GM18519 (cell line): ENCODE data around the gene ANKRD30B.
"Not testable (repeated sequence)": the region's sequence is repeated elsewhere in the genome, so short reads cannot be mapped to it uniquely, and the experiment has no call there.

Experiments
- ATAC-seq: cut with Tn5 transposase; IDR thresholded peaks from one replicate; pipeline ENCODE4 v1.9.1; 2021; ENCODE audit warnings: mild to moderate bottlenecking, moderate library complexity; ENCODE audit not compliant: unreplicated experiment, low FRiP score

ANKRD30B gene

GRCh38 chr18:14747513-14748474 is at the start of gene ANKRD30B:
TSS of gene ANKRD30B (plus strand) at chr18:14748172. CDS start at chr18:14748420, 248 bp downstream.
- no peak for ATAC-seq

- ATAC-seq, result not testable (repeated sequence)
These were observed 46.5 kb upstream of the ANKRD30B start for GRCh38 chr18:14701286-14702040.

GRCh38 chr18:14709761-14710160 is 38.2 kb upstream of the ANKRD30B start:
- not testable (repeated sequence) for ATAC-seq

GRCh38 chr18:14721569-14721968 is 26.4 kb upstream of the ANKRD30B start:
- ATAC-seq, result not testable (repeated sequence)

- ATAC-seq, result not testable (repeated sequence)
These were observed 8.9 kb upstream of the ANKRD30B start for GRCh38 chr18:14739056-14739455.

GRCh38 chr18:14746897-14747296 is 1.1 kb upstream of the ANKRD30B start:
- ATAC-seq, result no peak

GRCh38 chr18:14748496-14748895 is 524 bp downstream of the ANKRD30B start:
- no peak for ATAC-seq

- ATAC-seq, result not testable (repeated sequence)
These were observed 15.6 kb downstream of the ANKRD30B start for GRCh38 chr18:14763566-14763965.

- ATAC-seq, result no peak
These were observed 19.5 kb downstream of the ANKRD30B start for GRCh38 chr18:14767474-14767873.

GRCh38 chr18:14768241-14768640 is 20.3 kb downstream of the ANKRD30B start:
- ATAC-seq, result no peak

- no peak for ATAC-seq
These were observed 21.4 kb downstream of the ANKRD30B start for GRCh38 chr18:14769381-14769780.

GRCh38 chr18:14776801-14777200 is 28.8 kb downstream of the ANKRD30B start:
- ATAC-seq, result no peak

GRCh38 chr18:14781671-14782070 is 33.7 kb downstream of the ANKRD30B start:
- ATAC-seq, result no peak

- ATAC-seq, result no peak
These were observed 36.2 kb downstream of the ANKRD30B start for GRCh38 chr18:14784133-14784532.

GRCh38 chr18:14796876-14797275 is 48.9 kb downstream of the ANKRD30B start:
- ATAC-seq, result not testable (repeated sequence)

GRCh38 chr18:14797969-14798764 is 50.2 kb downstream of the ANKRD30B start:
- not testable (repeated sequence) for ATAC-seq

- not testable (repeated sequence) for ATAC-seq
These were observed 63.1 kb downstream of the ANKRD30B start for GRCh38 chr18:14811081-14811480.

- ATAC-seq, result not testable (repeated sequence)
These were observed 79.1 kb downstream of the ANKRD30B start for GRCh38 chr18:14826972-14827632.

GRCh38 chr18:14841607-14842006 is 93.6 kb downstream of the ANKRD30B start:
- not testable (repeated sequence) for ATAC-seq

GRCh38 chr18:14851533-14851932 is 103.6 kb downstream of the ANKRD30B start:
- ATAC-seq, result not testable (repeated sequence)
